Activated CD8-positive, alpha-beta memory T cell treated with anti-CD3 and anti-CD28 coated beads, Interleukin-2, amount 10 ng/mL, durations not matched to agents 7 days and 5 days (primary cell): ENCODE measurements around the gene MAPRE3. TPM values are rescaled to one million over a fixed set of nuclear protein-coding genes. Genes with fewer than 3 reads are reported as not detected.

Experiments
- ATAC-seq: fragments of 150-1000 bp; cut with Tn5 transposase; one replicate; pipeline ENCODE4 v1.10.0; 2021; ENCODE audit warnings: moderate library complexity
- CTCF ChIA-PET: fragments of 350-600 bp; sonication (Branson Sonifier 250); formaldehyde crosslinking; loops from one replicate; lab custom pipeline; 2021; ENCODE audit warnings: antibody characterized with exemption; lab: Charles Lee
- DNase-seq: peaks from one replicate; pipeline ENCODE4 v3.0.0-alpha.2; 2020
- H3K27ac Mint-ChIP-seq: one replicate; pipeline ENCODE4 v1.8.0; 2021; ENCODE audit warnings: mild to moderate bottlenecking, mixed read lengths
- H3K27me3 Mint-ChIP-seq: one replicate; pipeline ENCODE4 v1.8.0; 2021; ENCODE audit warnings: mixed read lengths
- H3K36me3 Mint-ChIP-seq: one replicate; pipeline ENCODE4 v1.8.0; 2021; ENCODE audit warnings: mild to moderate bottlenecking, mixed read lengths
- H3K4me1 Mint-ChIP-seq: one replicate; pipeline ENCODE4 v1.8.0; 2021; ENCODE audit warnings: mixed read lengths
- H3K4me3 Mint-ChIP-seq: one replicate; pipeline ENCODE4 v1.8.0; 2021; ENCODE audit warnings: mild to moderate bottlenecking, moderate library complexity, mixed read lengths
- H3K9me3 Mint-ChIP-seq: one replicate; pipeline ENCODE4 v1.8.0; 2022; ENCODE audit warnings: low read depth, mixed read lengths
- total RNA-seq, 2 experiments: library from RNA; stranded (reverse); gene quantifications; one replicate each; pipeline ENCODE4 v1.2.3, GENCODE V29; 2021

MAPRE3 gene
- total RNA-seq, 2 experiments from 2014 or later, result 0.91 to 1.3 TPM

GRCh38 chr2:26998323-26998722, 27.9 kb downstream of the MAPRE3 start:
- H3K27ac Mint-ChIP-seq, result no peak overlapping the region
- no peaks in the 10 kb centered on the region for H3K4me1 Mint-ChIP-seq
- CTCF ChIA-PET, result interaction anchor here (0.7 to 1.5 kb wide), 4 partner anchors 18 to 76 kb away, joined by 3 to 4 read pairs (median 4); no protein-coding TSS in a partner anchor
- no peaks in the 10 kb centered on the region for H3K9me3 Mint-ChIP-seq
- DNase-seq, result no peak
- no peak overlapping the region for H3K4me3 Mint-ChIP-seq
- ATAC-seq, result no peak
- peaks cover 7% of the 10 kb centered on the region for H3K27me3 Mint-ChIP-seq
- H3K36me3 Mint-ChIP-seq, result no peaks in the 10 kb centered on the region

- CTCF ChIA-PET, result interaction anchor here (0.8 kb wide), 1 partner anchor 17 kb away, joined by 3 read pairs; no protein-coding TSS in a partner anchor
- no peak overlapping the region for H3K27ac Mint-ChIP-seq
- no peaks in the 10 kb centered on the region for H3K36me3 Mint-ChIP-seq
- ATAC-seq (no peak), DNase-seq (no peak)
- no peaks in the 10 kb centered on the region for H3K9me3 Mint-ChIP-seq
- H3K4me1 Mint-ChIP-seq, result no peaks in the 10 kb centered on the region
- H3K4me3 Mint-ChIP-seq, result no peak overlapping the region
- H3K27me3 Mint-ChIP-seq, result peaks cover 11% of the 10 kb centered on the region
These were observed 29.8 kb downstream of the MAPRE3 start for GRCh38 chr2:27000228-27000627.

GRCh38 chr2:27000995-27001394, 30.6 kb downstream of the MAPRE3 start:
- DNase-seq, result no peak

GRCh38 chr2:27001950-27002349, 31.5 kb downstream of the MAPRE3 start:
- DNase-seq, result no peak
- CTCF ChIA-PET, result interaction anchor here (0.7 kb wide), 1 partner anchor 58 kb away, joined by 3 read pairs; no protein-coding TSS in a partner anchor
- ATAC-seq, result no peak
- H3K4me3 Mint-ChIP-seq, result no peak overlapping the region
- H3K36me3 Mint-ChIP-seq, result no peaks in the 10 kb centered on the region
- no peak overlapping the region for H3K27ac Mint-ChIP-seq
- H3K27me3 Mint-ChIP-seq, result peaks cover 16% of the 10 kb centered on the region
- H3K9me3 Mint-ChIP-seq, result no peaks in the 10 kb centered on the region
- H3K4me1 Mint-ChIP-seq, result no peaks in the 10 kb centered on the region

More at GRCh38 chr2:27000995-27001394, 30.6 kb downstream of the MAPRE3 start:
- Mint-ChIP-seq H3K4me3 (no peak overlapping the region), H3K27me3 (peaks cover 11% of the 10 kb centered on the region), H3K36me3 (no peaks in the 10 kb centered on the region), H3K27ac (no peak overlapping the region), H3K9me3 (no peaks in the 10 kb centered on the region), H3K4me1 (no peaks in the 10 kb centered on the region)
- CTCF ChIA-PET, result interaction anchor here (0.8 kb wide), 1 partner anchor 16 kb away, joined by 3 read pairs; no protein-coding TSS in a partner anchor
- no peak for ATAC-seq

GRCh38 chr2:27003007-27003406, 32.6 kb downstream of the MAPRE3 start:
- no peak for DNase-seq
- CTCF ChIA-PET, result interaction anchor here (2.1 kb wide), 1 partner anchor 21 kb away, joined by 4 read pairs; no protein-coding TSS in a partner anchor
- H3K4me3 Mint-ChIP-seq, result no peak overlapping the region
- ATAC-seq, result no peak
- H3K4me1 Mint-ChIP-seq, result no peaks in the 10 kb centered on the region
- H3K9me3 Mint-ChIP-seq, result no peaks in the 10 kb centered on the region
- peaks cover 20% of the 10 kb centered on the region for H3K27me3 Mint-ChIP-seq
- H3K36me3 Mint-ChIP-seq, result no peaks in the 10 kb centered on the region
- no peak overlapping the region for H3K27ac Mint-ChIP-seq

GRCh38 chr2:27003857-27004256, 33.4 kb downstream of the MAPRE3 start:
- Mint-ChIP-seq H3K36me3 (no peaks in the 10 kb centered on the region), H3K9me3 (no peaks in the 10 kb centered on the region), H3K4me3 (no peak overlapping the region), H3K27me3 (peaks cover 24% of the 10 kb centered on the region), H3K27ac (no peak overlapping the region), H3K4me1 (no peaks in the 10 kb centered on the region)
- DNase-seq, result no peak
- CTCF ChIA-PET, result interaction anchor here (1.2 to 2.1 kb wide), 4 partner anchors 9 to 42 kb away, joined by 4 to 6 read pairs (median 4); no protein-coding TSS in a partner anchor
- ATAC-seq, result no peak

GRCh38 chr2:27006602-27007415, 36.4 kb downstream of the MAPRE3 start:
- CTCF ChIA-PET, result interaction anchor here (0.6 to 4.0 kb wide), 5 partner anchors 8 to 523 kb away, joined by 3 to 15 read pairs (median 4); no protein-coding TSS in a partner anchor
- Mint-ChIP-seq H3K27ac (no peak overlapping the region), H3K4me1 (peaks cover 2% of the 10 kb centered on the region), H3K36me3 (peaks cover 1% of the 10 kb centered on the region), H3K9me3 (no peaks in the 10 kb centered on the region), H3K4me3 (no peak overlapping the region), H3K27me3 (peaks cover 27% of the 10 kb centered on the region)
- ATAC-seq, result no peak
- no peak for DNase-seq

- H3K4me1 Mint-ChIP-seq, result peaks cover 2% of the 10 kb centered on the region
- H3K27me3 Mint-ChIP-seq, result peaks cover 29% of the 10 kb centered on the region
- H3K9me3 Mint-ChIP-seq, result no peaks in the 10 kb centered on the region
- no peak for DNase-seq
- no peak overlapping the region for H3K4me3 Mint-ChIP-seq
- H3K27ac Mint-ChIP-seq, result no peak overlapping the region
- H3K36me3 Mint-ChIP-seq, result peaks cover 1% of the 10 kb centered on the region
- ATAC-seq, result no peak
- CTCF ChIA-PET, result interaction anchor here (0.6 to 4.0 kb wide), 4 partner anchors 9 to 522 kb away, joined by 3 to 15 read pairs (median 6); no protein-coding TSS in a partner anchor
These were observed 37.3 kb downstream of the MAPRE3 start for GRCh38 chr2:27007416-27008374.

GRCh38 chr2:27008678-27009077, 38.2 kb downstream of the MAPRE3 start:
- ATAC-seq, result no peak
- no peak overlapping the region for H3K27ac Mint-ChIP-seq
- H3K9me3 Mint-ChIP-seq, result no peaks in the 10 kb centered on the region

GRCh38 chr2:27009083-27009482, 38.6 kb downstream of the MAPRE3 start:
- Mint-ChIP-seq H3K4me3 (no peak overlapping the region), H3K27ac (no peak overlapping the region), H3K36me3 (peaks cover 1% of the 10 kb centered on the region), H3K27me3 (peaks cover 25% of the 10 kb centered on the region), H3K9me3 (no peaks in the 10 kb centered on the region), H3K4me1 (peaks cover 2% of the 10 kb centered on the region)
- CTCF ChIA-PET, result interaction anchor here (1.5 to 4.0 kb wide), 3 partner anchors 27 to 163 kb away, joined by 3 to 15 read pairs (median 4); no protein-coding TSS in a partner anchor
- no peak for DNase-seq
- no peak for ATAC-seq

More at GRCh38 chr2:27008678-27009077, 38.2 kb downstream of the MAPRE3 start:
- peaks cover 2% of the 10 kb centered on the region for H3K4me1 Mint-ChIP-seq
- CTCF ChIA-PET, result interaction anchor here (4.0 kb wide), 1 partner anchor 47 kb away, joined by 15 read pairs; no protein-coding TSS in a partner anchor
- peaks cover 1% of the 10 kb centered on the region for H3K36me3 Mint-ChIP-seq
- DNase-seq, result no peak
- peaks cover 27% of the 10 kb centered on the region for H3K27me3 Mint-ChIP-seq
- H3K4me3 Mint-ChIP-seq, result no peak overlapping the region

GRCh38 chr2:27009716-27010115, 39.3 kb downstream of the MAPRE3 start:
- ATAC-seq (no peak), DNase-seq (no peak)
- H3K27ac Mint-ChIP-seq, result no peak overlapping the region
- H3K4me1 Mint-ChIP-seq, result peaks cover 2% of the 10 kb centered on the region
- peaks cover 25% of the 10 kb centered on the region for H3K27me3 Mint-ChIP-seq
- no peaks in the 10 kb centered on the region for H3K9me3 Mint-ChIP-seq
- peaks cover 1% of the 10 kb centered on the region for H3K36me3 Mint-ChIP-seq
- CTCF ChIA-PET, result interaction anchor here (1.5 to 4.0 kb wide), 3 partner anchors 27 to 163 kb away, joined by 3 to 15 read pairs (median 4); no protein-coding TSS in a partner anchor
- no peak overlapping the region for H3K4me3 Mint-ChIP-seq

GRCh38 chr2:27010139-27010538, 39.7 kb downstream of the MAPRE3 start:
- Mint-ChIP-seq H3K4me3 (no peak overlapping the region), H3K9me3 (no peaks in the 10 kb centered on the region), H3K4me1 (peaks cover 2% of the 10 kb centered on the region), H3K27ac (no peak overlapping the region), H3K36me3 (peaks cover 1% of the 10 kb centered on the region), H3K27me3 (peaks cover 25% of the 10 kb centered on the region)
- CTCF ChIA-PET, result interaction anchor here (0.9 to 4.0 kb wide), 4 partner anchors 28 to 164 kb away, joined by 3 to 15 read pairs (median 4); no protein-coding TSS in a partner anchor
- DNase-seq (no peak), ATAC-seq (no peak)
